Smooth muscle cell (in vitro differentiated cells): ENCODE data around the gene RCC1. TPM values are rescaled to one million over a fixed set of nuclear protein-coding genes. Genes with fewer than 3 reads are reported as not detected.
"Not testable (repeated sequence)": the region's sequence is repeated elsewhere in the genome, so short reads cannot be mapped to it uniquely, and the experiment has no call there.

Source experiments
- DNase-seq: peaks from one replicate; lab custom pipeline; 2025; ENCODE audit not compliant: unreplicated experiment; lab: John Stamatoyannopoulos, UW
- H2AFZ ChIP-seq: fragments of 200-600 bp; sonication (generic); 2 replicates; pipeline ENCODE4 v1.6.0; 2016; ENCODE audit warnings: antibody characterized with exemption, low read depth, mild to moderate bottlenecking
- H3F3A ChIP-seq: fragments of 200-600 bp; sonication (generic); 2 replicates; pipeline ENCODE4 v1.6.0; 2017; ENCODE audit warnings: antibody characterized with exemption, low read depth
- H3K27ac ChIP-seq: fragments of 200-600 bp; sonication (generic); 2 replicates; pipeline ENCODE4 v1.5.1; 2016; ENCODE audit warnings: low read depth, mild to moderate bottlenecking
- H3K27me3 ChIP-seq: fragments of 200-600 bp; sonication (generic); 2 replicates; pipeline ENCODE4 v1.6.1; 2016; ENCODE audit warnings: low read depth, mild to moderate bottlenecking
- H3K36me3 ChIP-seq: fragments of 200-600 bp; sonication (generic); 2 replicates; pipeline ENCODE4 v1.5.1; 2016; ENCODE audit warnings: low read depth
- H3K4me1 ChIP-seq: fragments of 200-600 bp; sonication (generic); 2 replicates; pipeline ENCODE4 v1.5.1; 2016; ENCODE audit warnings: low read depth
- H3K4me2 ChIP-seq: fragments of 200-600 bp; sonication (generic); 2 replicates; pipeline ENCODE4 v1.6.0; 2016; ENCODE audit warnings: mild to moderate bottlenecking
- H3K4me3 ChIP-seq: fragments of 200-600 bp; sonication (generic); 2 replicates; pipeline ENCODE4 v1.5.1; 2016; ENCODE audit warnings: mild to moderate bottlenecking
- H3K79me2 ChIP-seq: fragments of 200-600 bp; sonication (generic); 2 replicates; pipeline ENCODE4 v1.6.0; 2016; ENCODE audit warnings: low read depth, mild to moderate bottlenecking
- H3K9ac ChIP-seq: fragments of 200-600 bp; sonication (generic); 2 replicates; pipeline ENCODE4 v1.6.0; 2016; ENCODE audit warnings: low read depth
- H3K9me3 ChIP-seq: fragments of 200-600 bp; sonication (generic); replicated peaks from 2 replicates; pipeline ENCODE4 v1.5.1; 2016; ENCODE audit warnings: low read depth
- H4K20me1 ChIP-seq: fragments of 200-600 bp; sonication (generic); 2 replicates; pipeline ENCODE4 v1.6.0; 2016; ENCODE audit warnings: low read depth
- WGBS: methylation state at CpG from one replicate; pipeline ENCODE4 v1.1.7; 2016; ENCODE audit warnings: low lambda C conversion rate; 5-methylcytosine and 5-hydroxymethylcytosine counted together
- polyA plus RNA-seq: library from polyadenylated mRNA; unstranded; fragments of >200 nt; fragmentation: Nextera tagmentation; extraction: Ambion mirVana; gene quantifications from 2 replicates; pipeline ENCODE4 v1.2.1, GENCODE V29; 2016
- total RNA-seq: library from RNA; depleted of rRNA; stranded (reverse); fragments of >200 nt; gene quantifications from 2 replicates; pipeline ENCODE4 v1.2.3, GENCODE V29; 2014
- TF ChIP-seq, protein P1 (sequence below): fragments of 200-600 bp; sonication (generic); IDR thresholded peaks from 2 replicates; pipeline ENCODE4 v1.5.1; 2017; ENCODE audit warnings: borderline replicate concordance, mild to moderate bottlenecking, antibody characterized with exemption; ENCODE audit not compliant: insufficient read depth, poor library complexity, severe bottlenecking

RCC1 gene
- total and polyA plus RNA-seq, 2 experiments from 2014 or later = 8.9 to 10.5 TPM

- no peak overlapping the region for H2AFZ ChIP-seq
- no peaks in the 10 kb centered on the region for H3K9me3 ChIP-seq
- H3K27me3 ChIP-seq = no peaks in the 10 kb centered on the region
- H4K20me1 ChIP-seq = peaks cover 5% of the 10 kb centered on the region
- H3F3A ChIP-seq = no peaks in the 10 kb centered on the region
- H3K27ac ChIP-seq = no peak overlapping the region
- peaks cover 9% of the 10 kb centered on the region for H3K79me2 ChIP-seq
- H3K36me3 ChIP-seq = no peaks in the 10 kb centered on the region
- DNase-seq = no peak
- no peak overlapping the region for H3K4me3 ChIP-seq
- WGBS = 93% methylated on average over 7 of the region's 7 CpGs
- H3K9ac ChIP-seq = no peak overlapping the region
- H3K4me1 ChIP-seq = no peaks in the 10 kb centered on the region
- no peak overlapping the region for H3K4me2 ChIP-seq
- TF ChIP-seq, protein P1, sequence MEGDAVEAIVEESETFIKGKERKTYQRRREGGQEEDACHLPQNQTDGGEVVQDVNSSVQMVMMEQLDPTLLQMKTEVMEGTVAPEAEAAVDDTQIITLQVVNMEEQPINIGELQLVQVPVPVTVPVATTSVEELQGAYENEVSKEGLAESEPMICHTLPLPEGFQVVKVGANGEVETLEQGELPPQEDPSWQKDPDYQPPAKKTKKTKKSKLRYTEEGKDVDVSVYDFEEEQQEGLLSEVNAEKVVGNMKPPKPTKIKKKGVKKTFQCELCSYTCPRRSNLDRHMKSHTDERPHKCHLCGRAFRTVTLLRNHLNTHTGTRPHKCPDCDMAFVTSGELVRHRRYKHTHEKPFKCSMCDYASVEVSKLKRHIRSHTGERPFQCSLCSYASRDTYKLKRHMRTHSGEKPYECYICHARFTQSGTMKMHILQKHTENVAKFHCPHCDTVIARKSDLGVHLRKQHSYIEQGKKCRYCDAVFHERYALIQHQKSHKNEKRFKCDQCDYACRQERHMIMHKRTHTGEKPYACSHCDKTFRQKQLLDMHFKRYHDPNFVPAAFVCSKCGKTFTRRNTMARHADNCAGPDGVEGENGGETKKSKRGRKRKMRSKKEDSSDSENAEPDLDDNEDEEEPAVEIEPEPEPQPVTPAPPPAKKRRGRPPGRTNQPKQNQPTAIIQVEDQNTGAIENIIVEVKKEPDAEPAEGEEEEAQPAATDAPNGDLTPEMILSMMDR = no peak
These were observed 47.3 kb upstream of the RCC1 start for GRCh38 chr1:28458237-28459228.

GRCh38 chr1:28466226-28466778 lies 39.5 kb upstream of the RCC1 start:
- TF ChIP-seq, protein P1 = no peak
- H2AFZ ChIP-seq = no peak overlapping the region
- H3K9me3 ChIP-seq = no peaks in the 10 kb centered on the region
- H3K9ac ChIP-seq = no peak overlapping the region
- 94% methylated on average over 3 of the region's 3 CpGs for WGBS
- no peaks in the 10 kb centered on the region for H3K79me2 ChIP-seq
- no peaks in the 10 kb centered on the region for H3F3A ChIP-seq
- H3K4me2 ChIP-seq = no peak overlapping the region
- H4K20me1 ChIP-seq = no peaks in the 10 kb centered on the region
- H3K4me3 ChIP-seq = no peak overlapping the region
- no peak for DNase-seq
- H3K4me1 ChIP-seq = no peaks in the 10 kb centered on the region
- H3K27ac ChIP-seq = no peak overlapping the region
- no peaks in the 10 kb centered on the region for H3K27me3 ChIP-seq
- H3K36me3 ChIP-seq = peaks cover 14% of the 10 kb centered on the region

- Histone ChIP-seq H2AFZ (no peak overlapping the region), H3K79me2 (no peaks in the 10 kb centered on the region), H3F3A (no peaks in the 10 kb centered on the region), H3K9me3 (no peaks in the 10 kb centered on the region), H4K20me1 (no peaks in the 10 kb centered on the region), H3K4me2 (no peak overlapping the region), H3K4me1 (no peaks in the 10 kb centered on the region), H3K4me3 (no peak overlapping the region), H3K9ac (no peak overlapping the region), H3K27me3 (no peaks in the 10 kb centered on the region), H3K27ac (no peak overlapping the region), H3K36me3 (peaks cover 14% of the 10 kb centered on the region)
- TF ChIP-seq, protein P1 = no peak
- WGBS = 93% methylated on average over 2 of the region's 2 CpGs
- DNase-seq = no peak
These were observed 35.7 kb upstream of the RCC1 start for GRCh38 chr1:28470146-28470545.

DNA sequence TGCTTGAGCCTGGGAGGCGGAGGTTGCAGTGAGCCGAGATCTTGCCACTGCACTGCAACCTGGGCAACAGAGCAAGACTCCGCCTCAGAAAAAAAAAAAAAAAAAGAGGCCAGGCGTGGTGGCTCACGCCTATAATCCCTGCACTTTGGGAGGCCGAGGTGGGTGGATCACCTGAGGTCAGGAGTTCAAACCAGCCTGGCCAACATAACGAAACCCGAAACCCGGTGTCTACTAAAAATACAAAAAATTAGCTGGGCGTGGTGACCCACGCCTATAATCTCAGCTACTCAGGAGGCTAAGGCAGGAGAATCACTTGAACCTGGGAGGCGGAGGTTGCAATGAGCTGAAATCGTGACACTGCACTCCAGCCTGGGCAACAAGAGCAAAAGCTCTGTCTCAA lies 26.3 kb upstream of the RCC1 start:
- 96% methylated on average over 13 of the region's 13 CpGs for WGBS
- not testable (repeated sequence) for H3K27me3 ChIP-seq, H2AFZ ChIP-seq

More for the DNA sequence above, 26.3 kb upstream of the RCC1 start:
- DNase-seq, H3K27ac ChIP-seq, H3K9me3 ChIP-seq, H3K4me3 ChIP-seq, H3K4me2 ChIP-seq, H3K79me2 ChIP-seq, H4K20me1 ChIP-seq, H3K9ac ChIP-seq, H3F3A ChIP-seq, H3K4me1 ChIP-seq: not testable (repeated sequence)
- H3K36me3 ChIP-seq = peaks cover 10% of the 10 kb centered on the region
